GM19099 (cell line): ENCODE measurements around the gene CLSTN1.

Experiments used
- POLR2A ChIP-seq: IDR thresholded peaks from 3 replicates; pipeline ENCODE4 v1.6.1; 2011; ENCODE audit warnings: low read depth; ENCODE audit not compliant: insufficient read length; ENCODE audit errors: extremely low read depth

The CLSTN1 gene

GRCh38 chr1:9859281-9860014, 35.7 kb upstream of the CLSTN1 start:
- TF ChIP-seq POLR2A = no peak

- no peak for TF ChIP-seq POLR2A
Measured at GRCh38 chr1:9858293-9859035, 34.7 kb upstream of the CLSTN1 start.

GRCh38 chr1:9855186-9855585, 31.4 kb upstream of the CLSTN1 start:
- no peak for TF ChIP-seq POLR2A

GRCh38 chr1:9853249-9853595, 29.5 kb upstream of the CLSTN1 start:
- no peak for TF ChIP-seq POLR2A

DNA sequence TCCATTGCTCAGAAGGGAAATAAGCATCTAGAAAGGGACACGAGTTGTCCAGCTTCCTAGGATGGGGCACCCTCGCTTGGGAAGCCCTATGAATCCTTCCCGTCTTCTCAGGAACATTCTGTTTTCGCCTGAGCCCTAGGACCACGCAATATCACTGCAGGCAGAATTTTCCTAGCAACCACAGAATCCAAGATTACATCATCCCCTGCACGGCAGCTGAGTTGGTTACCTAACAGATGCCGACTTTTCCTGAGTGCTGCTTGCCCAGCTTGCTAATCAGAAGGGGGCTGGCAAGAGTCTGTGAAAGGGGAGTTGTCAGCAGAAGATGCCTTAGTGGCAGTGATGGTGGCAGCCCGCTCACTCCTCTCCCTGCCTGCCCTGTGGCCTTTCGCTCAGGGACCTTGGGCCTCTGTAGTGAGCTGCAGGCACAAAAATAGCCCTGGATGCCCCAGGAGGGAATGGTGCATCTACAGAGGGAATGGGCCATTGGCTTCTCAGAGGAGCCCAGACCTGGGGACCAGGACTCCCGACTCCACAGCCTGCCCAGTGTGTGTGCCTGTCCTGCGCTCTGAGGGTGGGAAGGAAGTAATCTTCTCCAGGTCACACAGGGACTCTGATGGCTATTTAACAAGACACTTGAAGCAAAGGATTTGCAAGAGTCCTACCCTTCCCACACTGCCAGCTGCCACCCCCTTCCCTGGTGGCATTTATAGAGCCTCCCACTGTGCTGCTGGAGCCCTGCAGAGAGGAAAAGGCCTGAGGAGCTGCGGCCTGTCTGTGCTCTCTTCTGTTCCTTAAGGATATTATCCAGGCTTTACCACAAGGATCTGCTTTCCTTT, 28.9 kb upstream of the CLSTN1 start:
- TF ChIP-seq POLR2A = no peak

- no peak for TF ChIP-seq POLR2A
Measured at GRCh38 chr1:9852004-9852403, 28.2 kb upstream of the CLSTN1 start.

DNA sequence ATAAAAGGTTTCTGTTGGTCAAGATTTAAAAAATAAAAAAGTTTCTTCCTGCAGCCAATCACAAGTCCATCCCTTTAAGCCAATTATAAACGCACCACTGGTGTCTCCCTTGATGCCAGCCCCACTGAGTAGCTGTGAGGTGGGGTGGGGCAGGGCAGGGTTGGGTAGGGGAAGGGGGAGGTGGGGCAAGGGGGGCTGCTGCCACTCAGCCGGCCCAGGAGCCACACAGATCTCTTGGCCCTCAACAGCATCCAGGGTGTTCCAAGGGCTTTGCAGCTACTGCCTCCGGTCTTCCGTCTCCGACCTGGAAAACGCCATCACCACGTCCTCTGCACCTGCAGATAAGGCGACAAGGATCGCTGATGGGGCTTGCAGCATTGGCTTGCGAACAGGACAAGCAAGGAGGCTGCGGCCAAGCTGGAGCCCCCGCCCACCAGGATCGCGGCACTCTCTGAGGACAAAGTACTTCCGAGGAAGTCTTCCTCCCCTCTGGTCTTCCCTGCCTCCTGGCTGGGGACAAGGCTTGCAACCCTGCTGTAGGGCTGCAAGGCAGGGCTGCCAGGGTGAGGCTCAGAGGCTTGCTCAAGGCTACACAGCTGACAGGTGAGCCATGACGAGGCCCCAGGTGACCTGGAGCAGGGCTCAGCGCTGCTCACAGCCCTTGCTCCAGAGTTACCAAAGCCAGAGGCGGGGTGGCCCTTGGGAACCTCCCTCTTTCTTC, 26.8 kb upstream of the CLSTN1 start:
- TF ChIP-seq POLR2A = no peak

- no peak for TF ChIP-seq POLR2A
Measured at GRCh38 chr1:9849691-9850441, 26.1 kb upstream of the CLSTN1 start.

GRCh38 chr1:9848022-9848421, 24.3 kb upstream of the CLSTN1 start:
- TF ChIP-seq POLR2A = no peak

DNA sequence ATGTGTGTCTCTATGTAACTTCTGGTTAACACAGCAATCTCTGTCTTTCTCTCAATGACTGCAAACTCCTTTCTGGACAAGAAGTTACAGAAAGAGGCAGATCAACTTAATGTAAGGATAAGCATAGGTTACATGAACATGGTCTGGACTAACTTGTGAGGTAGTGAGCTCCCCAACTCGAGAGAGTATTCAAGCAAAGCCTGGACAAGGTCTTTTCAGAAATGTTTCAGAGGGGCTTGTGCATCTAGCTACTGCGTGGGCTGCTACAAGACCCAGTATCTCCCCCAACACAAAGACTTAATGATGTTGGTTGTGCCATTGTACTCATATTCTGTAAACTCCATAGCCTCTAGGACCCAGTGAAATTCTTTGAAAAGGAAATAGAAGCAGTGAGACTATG, 23.5 kb upstream of the CLSTN1 start:
- no peak for TF ChIP-seq POLR2A

DNA sequence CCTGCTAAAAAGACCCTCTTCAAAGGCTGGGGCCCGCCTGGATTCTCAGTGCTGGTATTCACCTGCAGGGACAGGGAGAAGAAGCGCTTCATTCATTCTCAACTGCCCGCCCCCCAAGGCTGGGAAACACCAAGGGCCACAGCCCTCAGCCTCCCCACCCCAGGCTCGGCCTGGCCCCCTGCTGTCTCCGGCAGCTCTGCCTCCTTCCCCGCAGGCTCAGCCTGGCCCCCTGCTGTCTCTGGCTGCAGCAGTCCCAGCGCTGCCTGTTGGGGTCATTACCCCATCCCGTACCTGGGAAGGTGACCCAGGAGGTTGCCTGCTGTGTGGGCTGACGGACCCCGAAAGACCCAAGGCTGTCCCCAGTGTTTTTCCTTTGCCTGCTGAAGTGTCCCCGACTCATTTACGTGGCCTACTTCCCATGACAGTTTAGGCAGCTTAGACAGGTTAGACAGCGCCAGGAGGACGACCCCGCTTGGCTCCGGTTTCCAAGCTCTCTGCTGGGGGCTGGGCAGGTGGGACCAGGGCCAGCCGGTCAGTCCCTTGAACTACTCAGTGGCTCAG, 22.9 kb upstream of the CLSTN1 start:
- no peak for TF ChIP-seq POLR2A

GRCh38 chr1:9845914-9846313, 22.1 kb upstream of the CLSTN1 start:
- no peak for TF ChIP-seq POLR2A

DNA sequence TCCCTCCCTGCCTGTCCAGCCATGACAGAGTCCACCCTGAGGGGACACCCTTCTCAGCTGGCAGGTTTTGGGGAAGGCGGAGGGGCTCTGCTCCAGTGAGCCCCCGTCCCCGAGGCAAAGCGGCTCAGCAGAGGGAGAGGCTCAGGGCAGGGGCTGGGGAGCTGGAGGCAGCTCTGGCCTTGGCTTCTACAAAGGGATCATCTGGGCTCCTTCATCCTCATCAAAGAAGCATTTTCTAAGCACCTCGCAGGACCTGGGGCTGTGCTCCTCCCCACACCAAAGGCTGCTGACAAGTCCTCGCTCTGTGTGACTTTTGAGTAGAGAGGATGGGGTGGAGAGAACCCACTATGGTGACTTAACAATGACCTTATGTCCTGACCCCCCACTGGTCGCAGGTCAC, 21.0 kb upstream of the CLSTN1 start:
- TF ChIP-seq POLR2A = no peak

DNA sequence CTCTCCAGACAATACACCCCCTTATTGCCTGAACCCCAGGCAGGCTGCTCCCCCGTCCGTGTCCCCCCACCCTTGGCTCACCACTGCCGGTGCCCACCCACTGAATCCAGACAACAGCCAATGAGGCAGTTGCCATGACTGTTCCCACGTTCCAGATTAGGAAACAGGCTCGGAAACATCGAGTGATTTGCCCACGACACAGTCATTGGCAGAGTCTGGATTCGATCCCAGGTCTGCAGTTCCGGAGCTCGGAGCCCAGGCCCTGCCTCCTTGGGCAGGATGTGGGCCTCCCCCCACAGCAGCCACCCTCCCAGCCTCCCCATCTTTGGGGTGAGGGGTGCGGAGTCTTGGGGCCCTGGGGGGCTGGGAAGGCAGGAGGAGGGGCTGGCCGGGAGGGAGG, 20.3 kb upstream of the CLSTN1 start:
- no peak for TF ChIP-seq POLR2A
